Activated CD8-positive, alpha-beta memory T cell treated with anti-CD3 and anti-CD28 coated beads for 24 hours (primary cell): Measurements from ENCODE around the gene CLMN.
"Not testable (repeated sequence)": the region's sequence is repeated elsewhere in the genome, so short reads cannot be mapped to it uniquely, and the experiment has no call there.

Experiments
- DNase-seq: peaks from one replicate; pipeline ENCODE4 v3.0.0-alpha.2; 2020

Gene CLMN

DNA sequence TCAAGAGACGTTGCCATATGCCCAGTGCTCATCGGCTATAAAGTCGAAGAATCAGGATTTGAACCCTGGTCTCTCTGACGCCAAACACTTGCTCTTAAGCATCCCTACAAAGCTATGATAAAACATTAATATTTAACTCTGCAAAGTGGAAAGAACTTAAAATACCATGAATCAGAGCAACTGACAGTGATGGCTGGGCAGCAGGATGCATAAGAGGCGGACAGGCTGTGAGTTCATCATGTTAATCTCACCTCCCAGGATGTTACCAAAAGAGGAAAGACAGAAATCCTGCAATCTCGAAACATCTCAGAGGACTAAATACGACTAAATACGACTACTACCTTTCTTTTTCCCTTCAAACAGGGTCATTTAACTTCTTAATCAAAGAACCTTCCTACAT, 168.1 kb downstream of the CLMN start:
- no peak for DNase-seq

DNA sequence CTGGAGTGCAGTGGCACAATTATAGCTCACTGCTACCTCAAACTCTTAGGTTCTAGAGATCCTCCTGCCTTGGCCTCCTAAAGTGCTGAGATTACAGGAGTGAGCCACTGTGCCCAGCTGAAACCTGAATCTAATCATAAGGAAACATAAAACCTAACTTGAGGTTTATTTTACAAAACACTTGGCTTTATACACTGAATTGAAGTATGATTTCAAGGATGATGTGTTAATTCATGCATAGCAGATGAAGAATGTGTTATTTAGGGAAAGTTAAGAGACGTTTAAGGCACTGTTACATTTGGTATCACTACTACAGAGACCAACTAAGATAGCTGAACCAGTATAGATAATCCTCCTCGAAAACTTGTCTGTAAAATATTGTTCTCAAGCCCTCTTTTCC, 168.8 kb downstream of the CLMN start:
- DNase-seq, result no peak

DNA sequence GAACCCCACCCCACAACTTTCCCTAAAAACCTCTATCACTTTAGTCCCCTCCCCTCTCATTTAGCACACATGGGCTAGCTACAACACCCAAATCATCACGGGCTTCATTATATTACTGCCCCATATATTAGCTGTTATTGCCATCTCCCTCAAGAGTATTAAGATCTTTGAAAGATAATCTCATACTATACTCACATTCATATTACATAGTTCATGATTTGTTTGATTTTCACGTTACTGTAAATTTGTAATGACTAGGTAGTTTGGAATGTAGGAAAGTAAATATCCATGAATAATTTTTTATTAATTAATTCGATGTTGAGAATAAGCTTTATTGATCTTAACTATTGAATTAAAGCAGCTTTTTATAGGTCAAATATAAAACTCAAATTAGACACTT, 170.3 kb downstream of the CLMN start:
- DNase-seq, result no peak

DNA sequence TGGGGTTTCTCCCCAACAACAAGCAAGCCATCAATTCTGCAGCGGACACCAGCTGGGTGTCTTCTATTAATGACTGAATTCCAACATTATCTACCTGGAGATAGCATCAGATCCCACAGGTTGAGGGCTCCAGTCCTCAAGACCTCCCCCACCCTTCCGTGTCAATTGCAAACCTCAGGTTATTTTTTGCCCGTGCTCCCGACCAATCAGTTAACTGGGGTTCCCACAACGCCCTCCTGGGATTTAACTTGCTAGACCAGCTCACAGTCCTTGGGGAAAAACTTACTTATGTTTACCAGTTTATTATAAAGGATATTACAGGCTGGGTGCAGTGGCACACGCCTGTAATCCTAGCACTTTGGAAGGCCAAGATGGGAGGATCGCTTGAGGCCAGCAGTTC, 172.1 kb downstream of the CLMN start:
- DNase-seq, result no peak

DNA sequence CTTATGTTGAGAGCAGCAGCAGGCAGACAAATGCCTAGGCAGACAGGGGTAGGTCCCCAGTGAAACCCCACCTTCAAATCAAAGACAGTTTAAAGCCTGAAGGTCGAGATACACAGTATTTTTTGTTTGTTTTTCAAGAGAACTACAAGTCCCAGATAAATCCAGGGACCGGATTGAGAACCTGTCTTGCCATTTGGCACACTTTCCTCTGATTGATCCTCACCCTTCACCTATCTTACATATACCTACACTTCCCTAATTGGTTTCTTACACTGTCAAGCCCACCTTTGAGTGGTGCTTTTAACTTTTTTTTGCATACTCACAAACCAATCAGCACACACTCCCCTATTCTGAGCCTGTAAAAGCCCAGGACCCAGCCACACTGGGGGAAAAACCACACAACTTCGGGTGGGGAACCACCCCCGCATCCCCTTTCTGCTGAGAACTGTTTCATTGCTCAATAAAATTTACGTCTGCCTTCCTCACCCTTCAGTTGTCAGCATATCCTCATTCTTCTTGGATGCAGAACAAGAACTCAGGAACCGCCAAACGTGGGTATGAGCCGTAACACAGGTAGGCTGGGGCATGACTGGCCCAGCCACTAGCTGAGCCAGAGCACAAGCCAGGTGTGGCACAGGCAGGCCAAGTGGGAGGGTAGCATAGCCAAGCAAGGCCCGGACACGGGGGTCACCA, 173.5 kb downstream of the CLMN start:
- no peak for DNase-seq

DNA sequence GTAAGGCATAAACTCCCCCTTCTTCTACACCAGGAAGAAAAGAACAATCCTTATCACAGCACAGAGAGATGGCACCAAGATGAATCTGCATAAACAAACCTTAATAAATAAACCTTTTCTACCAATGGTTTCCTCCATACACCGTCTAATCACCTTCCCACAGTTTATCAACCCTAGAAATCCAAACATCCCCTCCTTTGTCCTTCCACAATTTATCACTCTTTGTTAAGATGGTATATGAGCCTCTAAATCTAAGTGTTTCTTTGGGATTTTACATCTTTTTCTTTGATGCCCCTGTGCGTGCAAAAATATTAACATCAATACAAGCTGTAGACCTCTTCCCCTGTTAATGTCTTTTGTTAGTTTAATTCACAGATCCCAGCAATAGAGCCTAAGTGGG, 174.9 kb downstream of the CLMN start:
- no peak for DNase-seq

DNA sequence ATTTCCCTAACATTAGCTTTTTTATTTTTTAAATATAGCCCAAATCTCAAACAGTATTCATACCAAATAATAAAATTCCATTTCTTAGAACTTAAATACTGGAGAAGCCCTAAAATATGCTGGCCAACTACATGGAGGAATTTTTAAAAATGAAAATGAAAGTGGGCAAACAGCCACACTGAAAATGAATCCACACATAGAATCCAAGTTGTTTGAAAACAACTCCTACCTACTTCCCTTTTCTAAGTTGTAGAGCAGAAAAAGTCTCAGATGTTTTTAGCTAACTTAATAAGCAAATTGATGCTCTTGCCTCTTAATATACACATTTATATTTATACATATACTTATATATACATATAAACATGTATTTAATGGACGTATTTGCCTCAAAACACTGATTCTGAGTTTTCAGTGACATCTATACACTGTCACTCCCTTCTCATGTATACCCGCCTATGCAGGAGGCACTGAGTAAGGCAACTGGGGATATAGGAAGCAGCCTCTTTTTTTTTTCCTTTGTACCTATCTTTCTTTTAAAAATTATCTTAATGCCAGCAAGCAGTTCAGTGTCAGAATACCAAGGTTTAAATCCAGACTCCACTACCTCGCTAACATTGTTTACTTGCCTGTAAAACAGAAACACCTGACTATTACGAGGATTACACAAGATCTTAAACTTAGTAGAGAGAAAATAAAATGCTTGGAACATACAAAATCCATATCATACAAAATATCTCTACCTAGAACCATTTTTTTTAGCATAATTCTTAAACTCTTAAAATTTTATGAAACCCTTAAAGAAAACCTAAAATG, 175.7 kb downstream of the CLMN start:
- no peak for DNase-seq

DNA sequence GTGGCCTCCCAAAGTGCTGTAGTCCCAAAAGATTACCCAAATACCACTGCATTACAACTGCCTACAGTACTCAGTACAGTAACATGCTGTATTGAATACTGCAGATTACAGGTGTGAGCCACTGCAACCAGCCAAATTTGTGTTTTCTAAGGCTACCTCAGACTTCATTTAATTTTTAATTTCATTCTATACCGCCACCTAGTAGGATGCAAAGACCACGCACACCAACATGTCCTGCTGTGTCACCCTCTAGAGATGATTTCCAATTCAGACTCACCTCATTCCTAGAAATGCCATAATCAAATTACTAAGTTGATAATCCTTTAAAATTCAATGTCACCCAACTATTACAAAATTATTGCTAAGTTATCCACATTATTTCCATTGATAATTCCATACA, 177.5 kb downstream of the CLMN start:
- DNase-seq, result no peak

DNA sequence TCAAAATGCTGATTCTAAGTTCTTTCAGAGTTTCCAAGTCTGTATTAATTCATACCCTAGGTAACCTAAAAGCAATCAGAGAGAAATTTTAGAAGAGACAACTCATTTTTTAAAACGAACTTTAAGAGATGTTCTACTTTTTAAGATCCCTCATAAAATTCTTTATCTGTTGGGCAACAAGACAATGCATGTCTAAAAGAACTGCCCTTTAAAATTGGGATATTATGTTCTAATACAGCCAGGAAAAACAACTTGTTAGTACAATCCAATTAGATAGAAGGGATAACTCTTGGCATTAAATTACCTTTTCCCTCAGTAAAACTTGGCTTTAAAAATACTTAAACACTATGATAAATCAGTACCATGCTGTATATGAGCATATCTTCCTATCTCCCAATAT, 178.0 kb downstream of the CLMN start:
- no peak for DNase-seq

DNA sequence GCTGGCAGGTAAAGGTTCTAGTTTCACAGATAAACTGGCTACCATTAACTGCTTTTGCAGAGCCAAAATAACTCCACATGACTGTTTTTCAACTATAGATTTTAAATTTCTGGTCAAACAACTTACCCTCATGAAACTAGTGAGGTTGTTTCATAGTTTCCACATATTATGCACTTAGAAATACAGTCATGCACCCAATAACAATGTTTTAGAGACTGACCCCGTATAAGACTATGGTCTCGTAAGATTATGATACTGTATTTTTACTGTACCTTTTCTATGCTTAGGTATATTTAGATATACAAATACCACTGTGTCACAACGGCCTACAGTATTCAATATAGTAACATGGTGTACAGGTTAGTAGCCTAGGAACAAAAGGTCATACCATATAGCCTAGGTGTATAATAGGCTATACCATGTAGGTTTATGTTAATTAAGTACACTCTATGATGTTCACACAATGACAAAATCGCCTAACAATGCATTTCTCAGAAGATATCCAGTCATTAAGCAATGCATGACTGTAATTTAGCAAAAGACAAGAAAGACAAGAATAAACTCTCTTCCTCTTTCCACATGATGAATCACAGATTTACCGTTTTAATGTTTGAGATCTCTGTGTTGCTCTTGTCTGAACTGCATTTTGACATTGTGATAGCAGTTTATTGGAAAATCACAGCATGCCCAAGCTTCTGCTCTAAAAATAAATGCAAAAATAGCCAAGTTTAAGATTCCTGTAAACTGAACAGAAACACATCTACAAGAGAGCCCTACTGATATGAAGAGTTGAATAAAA, 179.4 kb downstream of the CLMN start:
- DNase-seq, result no peak

DNA sequence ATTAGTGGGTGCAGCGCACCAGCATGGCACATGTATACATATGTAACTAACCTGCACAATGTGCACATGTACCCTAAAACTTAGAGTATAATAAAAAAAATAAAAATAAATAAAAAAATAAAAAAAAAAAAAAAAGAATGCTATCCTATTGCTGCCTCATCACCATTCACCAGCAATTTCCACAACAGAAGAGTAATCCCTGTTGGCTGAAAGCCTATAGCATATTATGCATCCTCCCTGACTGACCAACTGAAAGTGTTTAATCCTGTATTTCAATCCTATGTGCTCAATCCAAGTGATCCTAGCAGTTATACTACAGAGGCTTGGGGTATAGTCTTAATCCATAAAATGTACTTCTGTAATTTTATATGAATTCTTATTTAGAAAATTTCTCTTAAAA, 180.8 kb downstream of the CLMN start:
- DNase-seq, result no peak

DNA sequence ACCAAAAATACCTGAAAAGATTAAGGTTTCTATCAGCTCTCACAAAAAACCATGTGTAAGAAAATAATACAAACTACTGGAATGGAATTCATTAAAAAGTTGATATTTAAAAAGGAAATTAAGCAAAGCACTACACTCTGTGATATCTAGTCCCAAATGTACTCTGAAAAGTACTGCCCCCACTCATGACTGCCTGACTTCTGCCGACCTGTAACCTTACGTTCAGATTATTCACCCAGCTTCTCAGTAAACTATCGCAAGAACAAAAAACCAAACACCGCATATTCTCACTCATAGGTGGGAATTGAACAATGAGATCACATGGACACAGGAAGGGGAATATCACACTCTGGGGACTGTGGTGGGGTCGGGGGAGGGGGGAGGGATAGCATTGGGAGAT, 181.3 kb downstream of the CLMN start:
- not testable (repeated sequence) for DNase-seq

DNA sequence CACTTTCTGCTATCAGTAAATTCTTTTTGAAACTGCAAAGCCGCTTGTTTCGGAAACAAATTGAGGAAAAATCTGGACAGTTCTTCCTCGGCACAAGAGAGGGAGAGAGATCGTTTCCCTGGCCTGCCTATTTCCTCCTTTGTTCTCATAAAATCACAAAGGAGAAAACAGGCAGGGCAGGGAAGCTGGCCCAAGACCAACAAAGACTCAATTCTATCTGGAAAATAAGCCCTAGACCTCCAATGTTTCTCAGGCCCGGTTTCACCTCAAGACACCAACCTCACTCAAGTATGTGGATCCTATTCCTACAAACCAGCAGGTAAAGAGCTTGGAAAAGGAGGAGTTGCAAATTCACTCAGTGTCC, 181.9 kb downstream of the CLMN start:
- DNase-seq, result no peak

DNA sequence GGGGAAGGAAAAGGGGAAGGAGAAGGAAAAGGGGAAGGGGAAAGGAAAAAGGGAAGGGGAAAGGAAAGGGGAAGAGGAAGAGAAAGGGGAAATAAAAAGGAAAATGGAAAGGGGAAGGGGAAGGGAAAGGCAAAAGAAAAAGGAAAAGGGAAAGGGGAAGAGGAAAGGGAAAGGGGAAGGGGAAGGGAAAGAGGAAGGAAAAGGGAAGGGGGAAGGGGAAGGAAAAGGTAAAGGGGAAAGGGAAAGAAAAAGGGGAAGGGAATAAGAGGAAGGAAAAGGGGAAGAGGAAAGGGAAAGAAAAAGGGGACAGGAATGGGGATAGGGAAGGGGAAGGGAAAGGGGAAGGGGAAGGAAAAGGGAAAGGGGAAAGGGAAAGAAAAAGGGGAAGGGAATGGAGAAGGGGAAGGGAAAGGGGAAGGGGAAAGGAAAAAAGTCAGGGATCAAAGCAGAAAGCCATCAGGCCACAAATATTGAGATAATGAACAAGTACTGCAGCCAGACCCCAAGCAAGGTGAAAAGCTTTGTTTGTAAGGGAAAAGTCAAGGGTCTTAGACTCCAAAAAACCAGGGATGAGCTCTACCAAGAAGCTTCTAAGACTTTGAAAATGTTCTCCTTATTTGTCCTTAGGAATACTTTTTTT, 182.4 kb downstream of the CLMN start:
- DNase-seq, result no peak

DNA sequence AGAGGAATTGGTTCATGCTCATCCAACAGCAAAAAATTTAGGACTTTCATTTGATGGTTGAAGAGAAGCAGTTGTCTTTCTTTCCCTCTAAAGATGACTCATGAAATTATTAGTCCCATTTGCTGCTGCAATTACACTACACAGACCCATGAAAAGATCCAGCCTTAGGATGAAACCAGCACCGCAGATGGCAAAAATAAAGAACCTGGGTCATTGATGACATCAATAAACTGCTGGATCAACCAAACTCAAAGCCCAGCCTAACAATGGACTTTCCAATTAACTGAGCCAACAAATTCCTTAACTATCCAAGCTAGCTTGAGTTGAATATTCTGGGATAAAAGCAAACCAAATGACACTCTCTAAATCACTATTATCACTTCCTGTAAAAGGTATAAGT, 183.1 kb downstream of the CLMN start:
- no peak for DNase-seq

DNA sequence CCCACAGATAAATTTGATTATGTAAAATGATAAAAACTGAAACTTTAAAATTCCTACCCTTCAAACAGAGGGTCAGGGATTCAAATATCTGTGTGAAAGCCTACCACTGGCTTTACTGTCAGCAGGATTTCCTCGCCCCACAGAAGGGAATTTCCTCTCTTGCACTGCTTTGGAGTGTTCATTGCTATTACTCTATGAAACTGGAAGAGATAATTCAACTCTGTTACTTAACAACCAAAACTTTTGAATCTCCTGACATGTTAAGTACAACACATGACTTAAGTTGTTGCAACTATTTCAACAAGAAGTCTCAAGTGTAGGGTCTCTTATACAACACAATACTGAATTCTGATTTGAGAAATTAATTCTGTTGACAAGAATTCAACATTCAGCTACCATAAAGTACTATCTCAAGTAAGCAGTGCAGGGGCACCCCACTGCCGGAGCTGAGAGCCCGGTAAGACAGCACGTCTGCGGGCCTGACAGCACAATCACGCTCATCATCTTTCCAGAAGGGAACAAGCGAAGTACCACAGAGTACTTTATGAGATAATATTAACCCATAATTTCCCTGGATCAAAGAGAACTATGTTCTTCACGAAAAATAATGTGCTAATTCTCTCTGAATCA, 185.3 kb downstream of the CLMN start:
- DNase-seq, result no peak

DNA sequence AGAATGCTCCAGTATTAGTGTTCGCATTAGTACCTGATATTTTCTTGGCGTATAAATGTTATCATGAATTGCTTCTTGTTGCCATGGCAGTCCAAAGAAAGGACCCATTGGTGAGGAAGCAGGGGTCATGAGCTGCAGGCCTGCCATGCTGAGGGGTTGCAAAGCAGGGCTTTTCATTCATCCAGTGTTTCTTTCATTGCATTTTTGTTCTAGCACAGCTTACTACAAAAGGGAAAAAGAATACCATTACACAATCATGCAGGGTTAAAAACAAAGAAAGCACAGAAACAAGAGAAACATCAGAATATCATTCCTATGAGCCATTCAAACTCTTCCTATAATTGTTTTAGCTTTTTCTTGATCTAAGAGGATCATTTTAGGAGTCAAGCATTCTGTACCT, 186.4 kb downstream of the CLMN start:
- no peak for DNase-seq

DNA sequence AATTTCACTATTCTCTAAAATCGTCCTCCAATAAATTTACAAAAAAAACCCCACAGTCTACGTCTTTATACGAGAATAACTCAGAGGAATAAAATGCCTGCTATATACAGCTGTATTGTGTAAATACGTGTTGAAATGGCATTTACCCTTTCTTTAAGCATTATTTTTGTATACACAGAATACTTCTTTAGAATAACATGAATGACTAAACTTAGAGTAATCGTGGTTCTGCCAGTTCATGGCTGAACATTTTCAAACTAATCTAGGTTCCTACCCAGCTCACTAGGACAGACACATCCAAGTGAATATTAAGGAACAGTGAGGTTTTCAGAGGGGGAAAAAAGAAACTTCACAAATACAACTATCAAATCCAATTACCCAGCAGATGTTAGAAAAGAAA, 186.9 kb downstream of the CLMN start:
- no peak for DNase-seq
